Loucy (cell line): Measurements from ENCODE around the gene CCDC12.

Experiments used
- EZH2phosphoT487 ChIP-seq: fragments of 200-600 bp; IDR thresholded peaks from 2 replicates; pipeline ENCODE4 v1.6.1; 2018; ENCODE audit warnings: antibody characterized with exemption, mild to moderate bottlenecking, moderate library complexity, borderline replicate concordance
- TF ChIP-seq, protein P1 (sequence below): fragments of 200-600 bp; sonication (generic); conservative IDR thresholded peaks from 2 replicates; pipeline ENCODE4 v1.5.1; 2014; ENCODE audit warnings: mild to moderate bottlenecking, antibody characterized with exemption, low read length

DNA sequence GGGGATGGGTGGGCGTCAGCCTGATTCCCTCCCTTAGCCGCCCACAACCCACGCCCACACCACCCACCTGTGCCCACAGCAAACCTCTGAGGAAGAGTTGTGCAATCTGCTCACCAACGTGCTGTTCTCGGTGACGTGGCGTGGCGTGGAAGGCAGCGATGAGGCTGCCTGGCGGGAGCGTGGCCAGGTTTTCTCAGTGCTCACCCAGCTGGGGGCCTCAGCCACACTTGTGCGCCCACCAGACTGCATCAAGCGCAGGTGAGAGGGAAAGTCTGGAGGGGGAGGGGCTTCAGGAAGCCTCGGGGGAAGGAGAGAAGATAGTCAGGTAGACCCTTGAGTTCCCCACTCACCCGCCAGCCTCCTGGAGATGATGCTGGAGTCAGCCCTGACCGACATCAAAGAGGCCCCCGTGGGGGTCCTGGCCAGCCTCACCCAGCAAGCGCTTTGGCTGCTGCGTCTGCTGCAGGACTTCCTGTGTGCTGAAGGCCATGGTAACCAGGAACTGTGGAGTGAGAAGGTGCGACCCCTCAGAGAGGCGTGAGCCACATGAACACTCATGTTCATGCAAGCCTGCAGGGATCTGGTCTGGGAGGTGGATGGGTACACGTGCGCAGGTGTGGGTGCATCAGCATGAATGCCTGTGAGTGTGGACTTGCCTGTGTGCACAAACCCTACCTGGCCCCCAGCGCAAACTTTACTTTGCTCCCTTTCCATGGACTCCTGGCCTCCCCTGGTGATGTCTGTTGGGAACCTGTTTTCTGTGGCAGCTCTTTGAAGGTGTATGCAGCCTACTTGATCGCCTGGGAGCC lies 24.6 kb upstream of the CCDC12 start:
- TF ChIP-seq, protein P1, sequence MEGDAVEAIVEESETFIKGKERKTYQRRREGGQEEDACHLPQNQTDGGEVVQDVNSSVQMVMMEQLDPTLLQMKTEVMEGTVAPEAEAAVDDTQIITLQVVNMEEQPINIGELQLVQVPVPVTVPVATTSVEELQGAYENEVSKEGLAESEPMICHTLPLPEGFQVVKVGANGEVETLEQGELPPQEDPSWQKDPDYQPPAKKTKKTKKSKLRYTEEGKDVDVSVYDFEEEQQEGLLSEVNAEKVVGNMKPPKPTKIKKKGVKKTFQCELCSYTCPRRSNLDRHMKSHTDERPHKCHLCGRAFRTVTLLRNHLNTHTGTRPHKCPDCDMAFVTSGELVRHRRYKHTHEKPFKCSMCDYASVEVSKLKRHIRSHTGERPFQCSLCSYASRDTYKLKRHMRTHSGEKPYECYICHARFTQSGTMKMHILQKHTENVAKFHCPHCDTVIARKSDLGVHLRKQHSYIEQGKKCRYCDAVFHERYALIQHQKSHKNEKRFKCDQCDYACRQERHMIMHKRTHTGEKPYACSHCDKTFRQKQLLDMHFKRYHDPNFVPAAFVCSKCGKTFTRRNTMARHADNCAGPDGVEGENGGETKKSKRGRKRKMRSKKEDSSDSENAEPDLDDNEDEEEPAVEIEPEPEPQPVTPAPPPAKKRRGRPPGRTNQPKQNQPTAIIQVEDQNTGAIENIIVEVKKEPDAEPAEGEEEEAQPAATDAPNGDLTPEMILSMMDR, result no peak
- no peak for TF ChIP-seq EZH2phosphoT487
